Heart right ventricle (tissue), 16 donors: ENCODE data around the gene CASP6. TPM values are rescaled to one million over a fixed set of nuclear protein-coding genes. Genes with fewer than 3 reads are reported as not detected.

Experiments
- ATAC-seq, 8 donors: fragments of 200-7000 bp; cut with Tn5 transposase; one replicate each; pipeline ENCODE4 v1.9.1; 2020; ENCODE audit warnings: mild to moderate bottlenecking in 8 of 8, moderate library complexity in 8 of 8, moderate number of reproducible peaks in 1 of 8
- DNase-seq, 2 donors: peaks; one replicate each; pipeline ENCODE4 v3.0.0-alpha.2; 2020
- H3K27ac ChIP-seq, 10 donors: fragments of 200-600 bp; sonication (generic) in 2 of 10; one replicate each; pipeline versions ENCODE4 v1.5.0 to v1.8.0; 2020 to 2022; ENCODE audit warnings: mild to moderate bottlenecking in 3 of 10
- H3K27me3 ChIP-seq, 7 donors: fragments of 200-600 bp; one replicate each; pipeline ENCODE4 v1.8.0; 2021 to 2022; ENCODE audit warnings: mild to moderate bottlenecking in 2 of 7
- H3K36me3 ChIP-seq, 9 donors: fragments of 200-600 bp; sonication (generic) in 1 of 9; one replicate each; pipeline versions ENCODE4 v1.5.0 to v1.8.0; 2020 to 2022; ENCODE audit warnings: mild to moderate bottlenecking in 2 of 9
- H3K4me1 ChIP-seq, 9 donors: fragments of 200-600 bp; sonication (generic) in 1 of 9; one replicate each; pipeline versions ENCODE4 v1.5.0 to v1.8.0; 2020 to 2022; ENCODE audit warnings: mild to moderate bottlenecking in 4 of 9
- H3K4me3 ChIP-seq, 10 donors: fragments of 200-600 bp; sonication (generic) in 2 of 10; one replicate each; pipeline versions ENCODE4 v1.5.0 to v1.8.0; 2020 to 2022; ENCODE audit warnings: mild to moderate bottlenecking in 7 of 10, moderate library complexity in 2 of 10
- H3K9me3 ChIP-seq, 11 donors: fragments of 200-600 bp in 10 of 11; sonication (generic) in 2 of 11; one replicate each; pipeline versions ENCODE4 v1.5.0 to v1.8.0; 2013 to 2022; ENCODE audit warnings: mild to moderate bottlenecking in 2 of 11, control low read depth in 1 of 11, moderate library complexity in 1 of 11
- CTCF ChIP-seq, 9 donors: fragments of 200-600 bp; sonication (generic) in 2 of 9; IDR thresholded peaks; one replicate each; pipeline versions ENCODE4 v1.5.0 to v1.8.0; 2021 to 2022; ENCODE audit warnings: antibody characterized with exemption in 9 of 9, mild to moderate bottlenecking in 5 of 9, moderate library complexity in 1 of 9
- WGBS, 2 donors: extraction: QIAGEN DNeasy Blood & Tissue Kit; methylation state at CpG; one replicate each; pipeline ENCODE4 v1.1.7; 2013; ENCODE audit warnings: inconsistent platforms in 1 of 2; 5-methylcytosine and 5-hydroxymethylcytosine counted together
- intact Hi-C, 10 donors: fragments of 100-400 bp; cut with DNase I; formaldehyde crosslinking; loops; one replicate each; pipeline versions ENCODE4 v1.11.1 to v1.14.2; 2022
- polyA plus RNA-seq, 2 donors: library from polyadenylated mRNA; stranded (reverse); fragments of 200-250 nt; gene quantifications; one replicate each; pipeline ENCODE4 v1.2.3, GENCODE V29; 2013
- total RNA-seq, 10 donors: library from RNA; stranded (reverse); fragmentation: NEBNext Ultra II Directional in 3 of 10; extraction: Animal tissue kit (Norgen Biotek cat#: 25700) in 3 of 10; gene quantifications; one replicate each; pipeline versions ENCODE4 v1.2.1 to v1.2.4, GENCODE V29; 2021 to 2023
- donor health status: Arrhythmogenic right ventricular cardiomyopathy.
- donor health status: ischemic (EF 13 %, LVEDD 7.1; RV severe dilation, severe dysfunction).
- donor health status: healthy with polysubstance abuse.
- donor health status: DM: no; HTN: yes; CAD: no.
- donor health status: DM: no; HTN: no; CAD: no.
- donor health status: ischemic (EF 25% LVEDD 6.9; RV normal size, moderate dysfunction).
- donor health status: ischemic (EF 25% LVEDD 5.7; RV mildly dilated, moderate dysfunction).
- donor health status: healthy.
- donor health status: DM: yes; HTN: yes; CAD: no.
- donor health status: Ischemic cardiomyopathy.
- donor health status: ischemic (EF 35%, LVEDD 5.7; RV mildly dilated, moderate dysfunction).
- donor health status: nonischemic (EF 11% LVEDD 7.7; RV severe dilation, severe dysfunction).
- donor health status: DM: yes; HTN: yes; CAD: no.
- donor health status: PGD.
- donor health status: ischemic (EF 29% LVEDD 5.4; RV normal size, mild dysfunction).
- donor health status: nonischemic (EF 23%, LVEDD 6.1; RV moderate dilation, normal function).

CASP6 gene
- total and polyA plus RNA-seq, 12 donors, result 3.0 to 10.2 (median 6.2) TPM

- intact Hi-C loops, result loop anchor here in 1 of 10 donors (10.0 kb wide), 1 partner anchor 294 kb away; the partner anchor contains the start of gene SEC24B
- Histone ChIP-seq H3K4me3 (peak overlapping the region in 5 of 10 donors; percentile 72 to 100 (median 97)), H3K27me3 (no peaks in the 10 kb centered on the region), H3K36me3 (peaks cover 0 to 4% (median 0%) of the 10 kb centered on the region in 9 donors), H3K4me1 (peaks cover 0 to 24% (median 14%) of the 10 kb centered on the region in 9 donors), H3K9me3 (no peaks in the 10 kb centered on the region), H3K27ac (no peak overlapping the region)
- ATAC-seq (no peak), DNase-seq (no peak)
- 84 to 87% methylated on average over 6 of the region's 6 CpGs for WGBS, 2 donors
- TF ChIP-seq CTCF (IDR thresholded peaks at IDR 0.05), result no peak
Measured at GRCh38 chr4:109728385-109728784, 25.1 kb upstream of the CASP6 start.

GRCh38 chr4:109723110-109723509, 19.9 kb upstream of the CASP6 start:
- Histone ChIP-seq H3K27ac (no peak overlapping the region), H3K36me3 (peaks cover 0 to 4% (median 0%) of the 10 kb centered on the region in 9 donors), H3K27me3 (no peaks in the 10 kb centered on the region), H3K4me1 (peaks cover 0 to 3% (median 2%) of the 10 kb centered on the region in 9 donors), H3K9me3 (no peaks in the 10 kb centered on the region), H3K4me3 (no peak overlapping the region)
- TF ChIP-seq CTCF (IDR thresholded peaks at IDR 0.05), result no peak
- DNase-seq (no peak), ATAC-seq (no peak)
- intact Hi-C loops, result loop anchor here in 2 of 10 donors (5.0 to 10.0 kb wide), 2 partner anchors 288 to 886 kb away; partner anchors contain the start of gene SEC24B (in 1 of the 2)
- WGBS, 2 donors, result 93 to 97% methylated on average over 2 of the region's 2 CpGs

GRCh38 chr4:109722357-109722756, 19.1 kb upstream of the CASP6 start:
- H3K27ac ChIP-seq, result no peak overlapping the region
- H3K4me3 ChIP-seq, result no peak overlapping the region
- H3K27me3 ChIP-seq, result no peaks in the 10 kb centered on the region
- H3K9me3 ChIP-seq, result no peaks in the 10 kb centered on the region
- TF ChIP-seq CTCF (IDR thresholded peaks at IDR 0.05), result no peak
- H3K36me3 ChIP-seq, result peaks cover 0 to 4% (median 2%) of the 10 kb centered on the region in 9 donors
- ATAC-seq, result no peak
- no peaks in the 10 kb centered on the region for H3K4me1 ChIP-seq
- DNase-seq, result no peak
- intact Hi-C loops, result loop anchor here in 2 of 10 donors (5.0 to 10.0 kb wide), 2 partner anchors 288 to 885 kb away; partner anchors contain the start of gene SEC24B (in 1 of the 2)

- Histone ChIP-seq H3K9me3 (no peaks in the 10 kb centered on the region), H3K4me3 (no peak overlapping the region), H3K36me3 (peaks cover 0 to 17% (median 12%) of the 10 kb centered on the region in 9 donors), H3K27ac (no peak overlapping the region), H3K27me3 (no peaks in the 10 kb centered on the region), H3K4me1 (no peaks in the 10 kb centered on the region)
- DNase-seq, result no peak
- 96% methylated on average over 7 of the region's 7 CpGs for WGBS, 2 donors
- intact Hi-C loops, result loop anchor here in 2 of 10 donors (5.0 to 10.0 kb wide), 2 partner anchors 286 to 884 kb away; partner anchors contain the start of gene SEC24B (in 1 of the 2)
- no peak for TF ChIP-seq CTCF (IDR thresholded peaks at IDR 0.05)
- peak in 1 of 8 donors; percentile 29 for ATAC-seq
Measured at GRCh38 chr4:109721033-109721432, 17.8 kb upstream of the CASP6 start.
